GM21576 (cell line): ENCODE measurements around the gene MYO1C.
"Not testable (repeated sequence)": the region's sequence is repeated elsewhere in the genome, so short reads cannot be mapped to it uniquely, and the experiment has no call there.

ENCODE experiments used
- ATAC-seq: cut with Tn5 transposase; IDR thresholded peaks from one replicate; pipeline ENCODE4 v1.9.1; 2021; ENCODE audit warnings: mild to moderate bottlenecking, moderate library complexity; ENCODE audit not compliant: unreplicated experiment

The MYO1C gene

GRCh38 chr17:1508709-1509108 is 16.2 kb upstream of the MYO1C start:
- ATAC-seq: not testable (repeated sequence)

- ATAC-seq: no peak
Observed at GRCh38 chr17:1506649-1507267, 14.3 kb upstream of the MYO1C start.

- no peak for ATAC-seq
Observed at GRCh38 chr17:1505586-1505985, 13.1 kb upstream of the MYO1C start.

GRCh38 chr17:1504866-1505265 is 12.4 kb upstream of the MYO1C start:
- ATAC-seq: no peak

- ATAC-seq: no peak
Observed at GRCh38 chr17:1503699-1504098, 11.2 kb upstream of the MYO1C start.

GRCh38 chr17:1498869-1499268 is 6.4 kb upstream of the MYO1C start:
- no peak for ATAC-seq

GRCh38 chr17:1498233-1498632 is 5.7 kb upstream of the MYO1C start:
- ATAC-seq: no peak

- ATAC-seq: no peak
Observed at GRCh38 chr17:1497831-1498230, 5.3 kb upstream of the MYO1C start.

GRCh38 chr17:1496869-1497268 is 4.4 kb upstream of the MYO1C start:
- ATAC-seq: no peak

GRCh38 chr17:1495265-1495989 is 2.9 kb upstream of the MYO1C start:
- no peak for ATAC-seq

GRCh38 chr17:1494736-1495253 is 2.3 kb upstream of the MYO1C start:
- no peak for ATAC-seq

- no peak for ATAC-seq
Observed at GRCh38 chr17:1494203-1494602, 1.7 kb upstream of the MYO1C start.

GRCh38 chr17:1493291-1493980 is 950 bp upstream of the MYO1C start:
- no peak for ATAC-seq

- peak; percentile 37 for ATAC-seq
Observed at GRCh38 chr17:1491443-1492248, 840 bp downstream of the MYO1C start.

GRCh38 chr17:1490643-1491442 is 1.6 kb downstream of the MYO1C start:
- peak; percentile 28 for ATAC-seq

- no peak for ATAC-seq
Observed at GRCh38 chr17:1488826-1489270, 3.6 kb downstream of the MYO1C start.

- peak; percentile 28 for ATAC-seq
Observed at GRCh38 chr17:1487939-1488825, 4.3 kb downstream of the MYO1C start.

GRCh38 chr17:1486802-1487695 is 5.4 kb downstream of the MYO1C start:
- no peak for ATAC-seq
